NCI-H1092 (cell line): ENCODE measurements around the gene B4GALT3.

ENCODE experiments used
- DNase-seq: peaks from one replicate; lab custom pipeline; 2025; lab: John Stamatoyannopoulos, UW

The B4GALT3 gene

GRCh38 chr1:161163793-161164192, 13.5 kb downstream of the B4GALT3 start:
- DNase-seq, result no peak

DNA sequence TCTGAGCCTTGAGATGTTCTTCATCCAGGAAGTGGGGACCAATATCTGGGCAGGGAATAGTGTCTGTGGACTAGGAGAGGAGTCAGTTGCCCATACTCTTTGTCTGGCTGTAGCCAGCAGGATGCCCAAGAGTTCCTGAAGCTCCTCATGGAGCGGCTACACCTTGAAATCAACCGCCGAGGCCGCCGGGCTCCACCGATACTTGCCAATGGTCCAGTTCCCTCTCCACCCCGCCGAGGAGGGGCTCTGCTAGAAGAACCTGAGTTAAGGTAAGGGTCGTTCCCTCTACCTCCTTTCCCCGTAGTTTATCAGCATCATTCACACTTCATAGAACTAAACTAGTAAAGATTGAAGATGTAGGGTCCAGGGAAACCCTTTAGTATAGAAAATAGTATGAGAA, 14.5 kb downstream of the B4GALT3 start:
- no peak for DNase-seq

DNA sequence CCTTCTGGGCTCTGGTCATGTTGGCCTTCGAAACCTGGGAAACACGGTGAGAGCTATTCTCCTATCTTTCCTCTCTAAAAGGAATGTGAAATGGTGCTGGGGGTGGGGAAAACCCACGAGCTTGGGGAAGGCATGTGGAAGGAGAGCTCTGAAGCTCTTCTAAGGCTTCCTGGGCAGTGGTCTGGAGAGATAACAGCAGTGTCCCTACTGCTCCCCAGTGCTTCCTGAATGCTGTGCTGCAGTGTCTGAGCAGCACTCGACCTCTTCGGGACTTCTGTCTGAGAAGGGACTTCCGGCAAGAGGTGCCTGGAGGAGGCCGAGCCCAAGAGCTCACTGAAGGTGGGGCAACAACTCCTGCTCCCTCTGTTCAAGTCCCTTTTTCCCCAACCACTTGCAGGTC, 15.3 kb downstream of the B4GALT3 start:
- no peak for DNase-seq

DNA sequence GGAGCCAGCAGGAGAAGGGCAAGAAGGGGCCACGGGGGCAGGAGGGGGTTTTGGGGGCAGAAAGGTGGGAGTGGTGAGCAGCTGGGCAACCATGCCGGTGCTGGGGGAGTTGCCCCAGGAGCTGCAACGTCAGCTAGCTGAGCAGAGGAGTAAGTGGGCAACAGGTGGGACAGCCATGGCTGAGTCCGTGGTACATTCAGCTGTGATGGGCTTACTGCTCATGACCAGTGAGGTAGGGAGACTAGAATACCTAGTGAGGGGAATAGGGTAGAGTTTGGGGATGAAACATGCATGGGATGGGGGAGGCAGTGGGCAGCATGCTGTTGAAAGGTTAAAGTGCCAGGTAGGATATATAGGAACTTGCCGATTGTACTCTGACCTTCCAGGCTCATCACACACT, 15.7 kb downstream of the B4GALT3 start:
- no peak for DNase-seq

GRCh38 chr1:161160671-161161145, 16.6 kb downstream of the B4GALT3 start:
- no peak for DNase-seq

GRCh38 chr1:161159913-161160243, 17.4 kb downstream of the B4GALT3 start:
- no peak for DNase-seq

DNA sequence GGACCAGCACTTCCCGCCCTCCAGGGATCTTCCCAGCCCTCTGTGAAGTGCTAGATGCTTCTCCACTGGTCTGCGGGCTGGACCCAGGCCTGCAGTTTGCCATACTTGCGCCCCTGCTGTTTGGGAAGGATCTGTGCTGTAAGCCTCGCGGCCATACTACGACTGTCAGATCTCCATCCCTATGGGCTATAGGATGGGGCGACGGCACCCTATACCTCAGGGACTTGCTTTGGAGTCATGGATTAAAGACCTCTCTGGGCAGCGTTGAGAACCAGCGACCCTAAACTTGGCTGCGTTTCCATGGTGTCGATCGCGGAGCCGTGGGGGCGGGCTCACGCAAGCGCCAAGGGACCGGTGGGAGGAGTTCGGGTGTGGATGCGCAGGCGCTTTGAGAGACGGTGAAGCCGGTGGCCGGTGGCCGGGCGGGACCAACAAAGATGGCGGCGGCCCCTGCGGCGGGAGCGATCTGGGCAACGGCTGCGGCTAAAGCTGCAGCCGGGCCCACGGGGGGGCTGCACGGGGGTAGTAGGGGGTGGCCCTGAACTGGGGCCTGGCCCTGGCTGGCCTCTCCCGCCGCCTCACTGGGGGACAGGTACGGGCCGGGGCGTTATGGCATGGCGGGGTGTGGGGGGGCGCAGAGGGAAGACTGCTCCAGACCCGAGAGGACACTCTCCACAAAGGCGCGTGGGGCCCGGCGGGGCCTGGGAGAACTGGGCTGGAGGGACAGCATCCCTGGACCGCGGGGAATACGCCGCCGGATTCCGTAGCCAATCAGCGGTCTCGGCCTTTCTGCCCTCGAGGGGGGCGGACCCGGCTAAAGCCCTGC, 18.0 kb downstream of the B4GALT3 start, which contains the start of gene USP21:
USP21 (plus strand) TSS at position 414 of the 826 bp plus-strand sequence. CDS start 1,141 bp downstream, outside the sequence.
- DNase-seq, result peak; percentile 95

DNA sequence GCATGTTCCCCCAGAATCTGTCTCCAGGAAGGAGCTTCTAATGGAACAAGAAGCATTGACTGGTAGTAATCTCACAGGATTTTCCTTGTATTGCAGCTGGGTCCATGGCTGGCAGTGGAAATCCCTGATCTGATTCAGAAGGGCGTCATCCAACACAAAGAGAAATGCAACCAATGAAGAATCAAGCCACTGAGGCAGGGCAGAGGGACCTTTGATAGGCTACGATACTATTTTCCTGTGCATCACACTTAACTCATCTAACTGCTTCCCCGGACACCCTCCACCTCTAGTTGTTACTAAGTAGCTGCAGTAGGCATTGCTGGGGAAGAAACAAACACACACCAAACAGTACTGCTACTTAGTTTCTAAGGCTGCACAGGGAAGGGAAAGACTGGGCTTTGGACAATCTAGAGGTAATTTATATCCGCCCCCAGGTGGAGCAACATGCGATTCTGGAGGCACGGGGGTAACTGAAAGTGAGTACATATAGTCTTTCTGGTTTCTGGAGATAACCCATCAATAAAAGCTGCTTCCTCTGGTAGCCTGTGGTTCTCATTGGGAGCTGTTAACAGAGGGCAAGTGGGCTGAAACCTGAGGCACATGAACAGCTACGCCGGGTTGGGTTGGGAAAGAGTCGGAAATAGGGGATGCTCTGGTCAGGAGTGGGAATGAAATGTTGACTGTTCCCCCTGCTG, 18.8 kb downstream of the B4GALT3 start:
- DNase-seq, result no peak

DNA sequence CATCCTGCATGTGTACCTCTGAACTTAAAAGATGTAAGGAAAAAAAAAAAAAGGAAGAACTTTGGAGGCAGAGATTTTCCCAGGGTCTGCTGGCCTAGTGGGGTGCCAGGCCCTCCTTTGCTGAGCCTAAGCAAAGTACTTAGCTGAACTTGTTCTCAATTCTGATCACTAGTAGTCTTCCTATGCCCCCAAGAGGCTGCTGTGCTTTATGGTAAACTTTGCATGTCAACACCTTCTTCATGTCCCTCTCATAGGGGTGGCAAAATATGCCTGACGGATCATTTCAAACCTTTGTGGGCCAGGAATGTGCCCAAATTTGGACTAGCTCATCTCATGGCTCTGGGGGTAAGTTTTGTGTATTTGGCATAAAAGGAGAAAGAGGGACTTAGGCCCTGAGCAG, 19.4 kb downstream of the B4GALT3 start:
- no peak for DNase-seq

GRCh38 chr1:161153682-161154337, 23.5 kb downstream of the B4GALT3 start, which contains the start of gene UFC1:
Gene UFC1, plus strand, starts transcription at chr1:161153978. Its CDS starts 20 bp downstream, at chr1:161153998.
- DNase-seq, result peak; percentile 84

GRCh38 chr1:161153176-161153575, 24.1 kb downstream of the B4GALT3 start:
- DNase-seq, result no peak

DNA sequence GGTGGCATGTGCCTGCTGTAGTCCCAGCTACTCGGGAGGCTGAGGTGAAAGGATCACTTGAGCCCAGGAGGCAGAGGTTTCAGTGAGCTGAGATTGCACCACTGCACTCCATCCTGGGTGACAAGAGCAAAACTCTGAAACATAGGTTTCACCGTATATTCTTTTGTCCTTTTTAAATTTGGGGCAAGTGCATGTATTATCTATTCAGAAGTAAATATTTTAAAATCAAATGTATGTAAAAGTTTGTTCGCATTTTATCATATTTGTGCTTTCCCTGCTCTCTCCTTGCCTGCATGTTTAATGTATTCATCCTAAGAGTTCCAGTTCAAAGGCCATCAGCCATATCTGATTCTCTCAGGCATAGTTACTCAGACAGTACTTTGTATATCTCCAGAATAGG, 31.5 kb downstream of the B4GALT3 start:
- no peak for DNase-seq

GRCh38 chr1:161140755-161141400, 36.4 kb downstream of the B4GALT3 start:
- DNase-seq, result no peak

- no peak for DNase-seq
Measured at GRCh38 chr1:161139766-161140165, 37.5 kb downstream of the B4GALT3 start.

GRCh38 chr1:161138431-161138830, 38.9 kb downstream of the B4GALT3 start:
- no peak for DNase-seq

- DNase-seq, result no peak
Measured at GRCh38 chr1:161137881-161138280, 39.4 kb downstream of the B4GALT3 start.

DNA sequence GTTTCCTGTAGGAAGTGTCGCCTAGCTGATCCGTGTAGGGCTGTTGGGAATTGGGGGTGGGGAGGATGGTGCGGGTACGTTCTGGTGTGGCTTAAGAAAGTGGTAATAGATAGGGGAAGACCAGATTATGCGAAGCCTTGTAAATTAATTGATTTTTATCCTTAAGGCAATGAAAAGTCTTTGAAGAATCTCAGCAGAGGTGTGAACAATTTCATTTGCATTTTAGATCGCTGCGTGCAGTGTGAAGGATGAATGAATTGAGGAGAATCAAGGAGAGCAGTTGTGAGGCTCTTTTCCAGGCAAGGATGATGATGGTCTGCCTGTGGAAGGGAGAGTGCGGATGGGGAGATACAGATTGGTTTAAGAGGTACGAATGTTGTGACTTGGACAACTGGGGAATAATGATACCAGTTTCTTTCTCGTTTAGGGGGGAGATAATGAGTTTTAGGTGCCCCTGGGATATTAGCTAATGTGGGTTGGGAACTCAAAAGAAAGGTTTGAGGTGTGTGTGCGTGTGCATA, 44.0 kb downstream of the B4GALT3 start:
- no peak for DNase-seq

DNA sequence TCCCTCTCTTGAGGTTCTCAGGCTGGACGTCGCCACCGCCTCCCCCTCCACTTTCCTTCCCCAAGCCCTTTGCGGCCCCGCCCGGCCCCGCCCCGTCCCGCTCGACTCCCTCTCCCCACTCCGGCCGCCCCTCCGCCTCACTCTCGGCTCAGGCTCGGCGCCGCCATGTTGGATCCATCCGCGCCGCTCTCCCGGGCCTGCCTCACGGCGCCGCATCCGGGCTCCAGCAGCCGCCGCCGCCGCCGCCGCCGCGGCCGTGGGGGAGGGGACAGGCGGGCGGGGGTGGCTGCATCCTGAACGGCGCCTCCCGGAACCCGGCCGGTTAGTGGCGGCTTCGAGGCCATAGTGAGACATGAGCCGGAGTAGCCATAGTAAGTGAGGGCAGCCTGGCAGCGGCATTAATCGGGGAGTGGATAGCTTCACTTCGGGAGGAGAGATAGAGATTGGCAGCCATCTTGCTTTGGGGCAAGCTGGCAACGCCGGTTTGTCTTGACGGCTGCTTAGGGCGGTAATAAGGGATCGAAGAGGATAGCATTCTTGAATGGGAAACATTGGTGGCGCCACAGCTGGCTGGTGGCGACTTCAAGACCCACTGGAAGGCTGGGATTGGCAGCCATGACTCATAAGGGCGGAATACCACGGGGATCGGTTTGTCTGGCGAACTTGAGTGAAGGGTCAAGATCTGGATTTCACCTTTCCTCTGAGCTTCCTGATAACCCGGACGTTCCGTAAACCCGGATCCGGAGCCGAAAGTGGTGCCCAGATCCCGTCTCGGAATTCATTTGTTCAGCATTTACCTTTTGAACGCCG, 44.7 kb downstream of the B4GALT3 start, which contains the start of gene DEDD:
DEDD (minus strand) TSS at position 258 of the 810 bp plus-strand sequence. CDS start 8,205 bp downstream, outside the sequence.
- DNase-seq, result peak; percentile 98

- DNase-seq, result no peak
Measured at GRCh38 chr1:161131523-161132409, 45.5 kb downstream of the B4GALT3 start.

DNA sequence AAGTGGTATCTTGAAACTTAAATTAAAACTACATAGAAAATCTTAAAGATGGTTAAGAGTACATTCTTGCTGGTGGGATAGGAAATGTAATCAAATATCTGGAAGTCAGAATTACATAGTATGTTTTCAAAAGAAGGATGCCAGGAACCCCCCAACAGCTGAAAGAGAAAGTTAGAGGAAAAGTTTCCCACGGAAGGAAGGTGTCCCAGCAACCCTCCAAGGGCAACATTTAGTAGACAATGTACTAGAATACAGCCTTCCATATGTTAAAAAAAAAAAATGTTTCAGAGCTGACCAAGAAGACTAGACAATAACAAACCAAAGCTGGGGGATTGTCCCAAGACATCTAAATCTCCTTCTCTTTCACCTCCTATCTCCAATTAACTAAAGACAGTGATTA, 47.0 kb downstream of the B4GALT3 start:
- DNase-seq, result no peak
